GM21528 (cell line): ENCODE data around the gene PCSK5.
A peak's percentile ranks its signal among the peaks of the same experiment; 100 is the strongest.
"Not testable (repeated sequence)": the region's sequence is repeated elsewhere in the genome, so short reads cannot be mapped to it uniquely, and the experiment has no call there.

ENCODE experiments used
- ATAC-seq: cut with Tn5 transposase; IDR thresholded peaks from one replicate; pipeline ENCODE4 v1.9.1; 2021; ENCODE audit warnings: mild to moderate bottlenecking, moderate library complexity; ENCODE audit not compliant: unreplicated experiment, low FRiP score

The PCSK5 gene

DNA sequence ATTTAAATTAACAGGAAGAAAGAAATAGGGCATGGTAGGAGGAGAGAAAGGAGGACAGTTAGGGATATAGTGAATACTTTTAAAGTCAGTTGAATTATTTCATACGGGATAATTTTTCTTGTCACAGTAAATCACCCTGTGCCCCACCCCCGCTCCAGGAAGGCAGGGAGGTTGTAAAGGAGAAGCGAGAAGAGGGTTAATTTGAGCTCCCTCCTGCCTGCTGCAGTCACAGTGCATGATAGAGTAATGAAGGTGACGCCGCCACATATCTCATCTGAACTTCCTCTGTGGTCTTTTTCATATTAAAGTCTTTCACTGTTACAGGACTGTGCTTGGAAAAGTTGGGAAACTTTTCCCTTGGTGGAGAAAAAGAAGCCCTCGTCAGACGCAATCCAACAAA lies 896 bp upstream of the PCSK5 start:
- ATAC-seq = no peak

DNA sequence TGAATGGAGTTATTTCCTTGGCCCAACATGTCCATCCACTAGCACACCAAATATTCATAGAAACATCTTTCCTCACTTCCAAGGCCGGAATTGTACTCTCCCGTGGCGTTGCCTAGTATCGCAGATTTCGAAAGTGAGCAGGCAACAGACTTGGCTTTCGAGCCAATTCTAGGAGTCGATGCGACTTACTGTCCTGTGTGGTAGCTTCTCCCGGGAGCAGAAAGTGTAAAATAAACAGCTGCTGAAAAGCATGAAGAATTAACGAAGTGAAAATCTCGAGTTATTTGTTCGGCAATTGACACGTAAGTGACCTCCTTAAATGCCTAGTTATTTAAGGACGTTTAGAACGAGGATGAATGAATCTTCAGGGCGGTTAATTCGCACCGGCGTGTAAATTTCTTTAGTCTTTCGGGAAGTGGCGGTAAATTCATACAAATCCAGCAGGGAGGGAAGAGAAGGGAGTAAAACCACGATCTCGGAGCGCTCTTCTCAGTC lies 449 bp upstream of the PCSK5 start:
- peak; percentile 8 for ATAC-seq

DNA sequence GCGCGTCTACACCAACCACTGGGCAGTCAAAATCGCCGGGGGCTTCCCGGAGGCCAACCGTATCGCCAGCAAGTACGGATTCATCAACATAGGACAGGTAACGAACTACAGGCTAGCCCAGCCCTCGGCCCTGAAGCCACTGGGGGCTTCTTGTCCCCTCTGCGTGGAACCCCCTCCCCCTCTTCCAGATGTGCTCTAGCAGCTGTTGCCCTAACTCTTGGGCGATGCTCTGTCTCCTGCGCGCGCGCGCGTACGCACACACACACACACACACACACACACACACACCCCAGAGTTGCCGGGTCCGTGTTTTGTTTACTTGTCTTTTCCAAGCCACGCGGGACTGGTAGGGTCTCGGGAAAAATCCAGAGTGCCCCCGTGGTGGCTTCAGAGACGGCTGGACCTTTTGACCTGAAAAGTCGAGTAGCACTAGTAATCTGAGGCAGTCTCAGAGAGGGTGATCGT lies 836 bp downstream of the PCSK5 start:
- no peak for ATAC-seq

DNA sequence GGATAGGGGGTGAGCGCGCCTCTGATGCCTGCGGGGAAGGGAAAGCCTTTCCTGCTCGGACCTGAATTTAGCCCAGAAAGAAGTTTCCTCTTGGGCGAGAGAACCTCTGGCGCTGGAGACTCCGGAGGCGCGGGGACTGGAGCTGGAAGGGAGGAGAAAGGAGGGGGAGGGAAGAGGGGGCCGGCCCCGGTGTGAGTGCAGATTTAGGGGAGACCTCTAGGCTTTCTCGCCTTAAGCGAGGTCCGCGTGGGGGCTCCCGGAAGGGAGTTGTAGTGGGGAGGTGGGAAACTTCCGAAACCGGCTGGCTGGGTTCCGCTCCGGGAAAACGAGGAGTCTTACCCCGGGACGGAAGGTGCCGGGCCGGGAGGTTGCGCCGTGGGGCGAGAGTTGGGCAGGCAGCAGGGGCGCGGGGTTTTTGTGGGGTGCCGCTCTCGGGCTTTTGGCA lies 1.3 kb downstream of the PCSK5 start:
- ATAC-seq = no peak

DNA sequence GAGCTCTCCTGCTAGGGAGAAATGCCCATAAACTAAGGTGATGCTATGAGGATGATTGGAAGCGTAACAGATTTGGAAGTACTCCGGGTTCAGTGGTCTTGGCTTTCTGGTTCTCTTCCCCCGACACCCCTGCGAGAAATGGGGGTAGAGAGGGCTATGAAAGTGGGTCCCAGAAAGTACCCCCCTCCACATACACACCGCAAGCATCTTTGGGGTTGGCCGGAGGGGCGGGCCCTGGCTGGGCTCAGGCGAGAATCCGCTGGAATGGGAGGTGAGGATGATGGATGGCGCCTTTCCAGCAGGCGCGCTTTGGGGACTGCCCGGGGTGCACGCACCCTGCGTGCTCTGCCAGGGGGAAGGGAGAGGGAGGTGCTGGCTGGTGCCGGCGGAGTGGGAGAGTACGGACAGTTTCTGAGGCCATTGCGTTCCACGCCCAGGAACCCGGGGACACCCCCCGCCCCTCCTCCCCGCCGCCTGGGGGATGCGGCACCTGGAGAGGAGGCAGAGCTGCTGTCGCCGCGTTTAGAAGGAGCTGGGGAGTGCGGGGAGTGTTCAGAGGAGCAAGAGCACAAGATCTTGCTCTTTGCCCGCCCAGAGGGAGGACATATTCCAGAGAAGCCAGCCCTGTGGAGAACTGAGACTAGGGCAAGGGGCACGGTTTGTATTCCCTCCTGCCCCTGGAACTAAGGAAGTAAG lies 1.9 kb downstream of the PCSK5 start:
- no peak for ATAC-seq

DNA sequence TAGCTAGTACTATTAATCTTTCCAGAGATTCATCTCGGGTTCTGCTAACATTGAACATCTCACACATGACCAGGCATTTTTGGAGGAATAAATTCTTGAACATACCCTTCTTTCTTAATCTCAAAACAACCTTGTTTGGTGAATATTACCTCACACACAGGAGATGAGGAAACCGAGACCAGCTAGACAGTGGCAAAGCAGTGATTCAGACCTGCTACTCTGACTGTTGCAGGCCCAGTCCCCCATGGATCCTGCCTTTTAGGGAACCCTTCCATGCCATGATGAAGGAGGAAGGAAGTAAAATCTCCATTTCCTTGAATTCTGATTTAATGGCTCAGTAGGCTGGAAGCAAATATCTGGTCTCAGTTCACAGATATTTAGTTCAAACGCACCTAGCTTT lies 2.6 kb downstream of the PCSK5 start:
- no peak for ATAC-seq

DNA sequence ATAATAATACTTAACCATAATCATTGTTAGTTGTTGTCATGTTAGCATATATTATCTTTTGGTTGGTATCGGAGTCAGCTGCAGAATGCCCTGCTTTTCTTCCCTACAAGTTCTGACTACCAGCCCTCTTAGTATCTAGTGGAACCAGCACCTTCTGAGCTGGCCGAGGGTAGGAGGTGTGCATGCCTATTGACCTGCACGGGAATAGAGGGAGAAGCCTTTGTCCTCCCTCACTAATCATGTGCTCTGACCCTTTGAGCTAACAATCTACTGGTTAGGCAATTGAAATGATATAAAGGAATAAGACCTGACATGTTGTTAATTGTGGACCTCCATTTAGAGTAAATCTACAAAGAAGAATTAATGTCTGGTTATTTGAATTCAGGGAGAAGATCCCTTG lies 4.1 kb downstream of the PCSK5 start:
- no peak for ATAC-seq

DNA sequence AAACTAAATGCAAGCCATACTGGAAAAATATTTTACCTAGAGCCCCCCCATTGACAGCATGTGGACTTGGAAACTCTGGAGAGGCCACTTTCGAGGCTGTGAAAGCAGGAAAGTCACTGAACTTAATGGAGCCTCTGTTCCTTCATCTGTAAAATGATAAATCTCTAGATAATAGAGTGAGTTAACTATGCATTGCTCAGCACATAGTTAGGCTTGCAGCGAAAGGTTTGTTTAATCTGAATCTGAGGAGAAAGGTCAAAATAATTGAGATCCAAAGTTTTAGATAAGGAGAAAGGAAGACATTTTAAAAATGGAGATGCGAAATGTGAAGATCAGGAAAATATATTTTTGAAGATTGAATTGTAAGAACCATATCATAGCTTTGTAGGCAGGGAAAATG lies 4.6 kb downstream of the PCSK5 start:
- ATAC-seq = no peak

DNA sequence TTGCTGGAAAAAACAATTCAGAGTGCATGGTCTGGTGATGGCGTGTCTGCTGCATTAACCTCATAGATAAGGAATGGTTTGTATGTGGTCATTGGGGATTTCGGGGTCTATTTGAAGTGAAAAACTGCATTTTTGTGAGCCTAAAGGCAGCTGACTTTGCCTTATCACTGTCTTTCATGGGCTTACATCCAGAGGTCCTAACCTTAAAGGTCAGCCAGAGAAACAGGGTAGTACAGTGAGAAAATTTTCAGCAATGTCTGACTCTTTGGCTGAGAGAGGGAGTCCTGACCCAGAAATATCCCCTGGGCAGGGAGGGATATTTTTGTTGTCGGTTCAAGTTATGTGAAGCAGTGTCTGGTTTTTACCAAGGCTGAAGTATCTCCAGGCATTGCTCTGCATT lies 5.7 kb downstream of the PCSK5 start:
- ATAC-seq = no peak

DNA sequence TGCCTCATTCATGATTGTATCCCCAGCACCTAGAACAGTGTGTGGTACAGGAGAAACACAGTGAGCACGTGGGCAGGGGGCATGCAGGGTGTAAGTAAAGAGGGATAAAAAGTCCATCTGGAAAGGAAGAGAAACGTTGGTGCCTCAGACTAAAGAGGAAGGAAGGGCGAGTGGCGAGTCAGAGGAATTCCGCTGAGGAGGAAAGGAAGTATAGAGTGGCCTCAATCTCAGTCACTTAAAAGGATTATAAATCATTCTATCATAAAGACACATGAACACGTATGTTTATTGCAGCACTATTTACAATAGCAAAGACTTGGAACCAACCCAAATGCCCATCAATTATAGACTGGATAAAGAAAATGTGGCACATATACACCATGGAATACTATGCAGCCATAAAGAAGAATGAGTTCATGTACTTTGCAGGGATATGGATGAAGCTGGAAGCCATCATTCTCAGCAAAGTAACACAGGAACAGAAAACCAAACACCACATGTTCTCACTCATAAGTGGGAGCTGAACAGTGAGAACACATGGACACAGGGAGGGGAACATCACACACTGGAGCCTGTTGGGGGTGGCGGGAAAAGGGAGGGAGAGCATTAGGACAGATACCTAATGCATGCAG lies 10.5 kb downstream of the PCSK5 start:
- ATAC-seq = not testable (repeated sequence)

DNA sequence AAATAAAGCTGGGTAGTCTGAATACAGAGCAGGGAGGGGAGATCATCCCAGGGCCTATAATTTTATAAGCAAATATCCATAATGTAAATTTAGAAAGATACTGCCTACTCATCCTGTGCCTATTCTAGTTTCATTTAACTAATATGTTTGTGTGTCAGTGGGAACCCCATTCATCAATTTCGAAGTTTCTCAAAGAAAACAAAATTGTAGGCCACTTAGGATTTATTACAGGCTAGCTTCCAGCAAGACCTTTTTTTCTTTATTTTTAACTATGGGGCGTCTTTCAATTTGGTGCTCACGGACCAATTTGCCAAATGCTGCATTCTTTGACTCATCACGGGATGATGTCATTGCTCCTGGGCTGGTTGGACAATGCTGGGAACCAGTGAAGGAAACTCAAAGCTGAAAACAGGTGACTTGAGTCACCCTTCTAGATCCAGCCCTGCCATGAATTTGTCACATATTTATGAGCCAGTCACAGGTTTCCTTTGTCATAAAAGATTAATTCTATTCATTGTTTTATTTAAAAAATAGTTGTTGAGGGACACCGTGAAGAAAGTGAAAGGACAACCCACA lies 13.4 kb downstream of the PCSK5 start:
- no peak for ATAC-seq

DNA sequence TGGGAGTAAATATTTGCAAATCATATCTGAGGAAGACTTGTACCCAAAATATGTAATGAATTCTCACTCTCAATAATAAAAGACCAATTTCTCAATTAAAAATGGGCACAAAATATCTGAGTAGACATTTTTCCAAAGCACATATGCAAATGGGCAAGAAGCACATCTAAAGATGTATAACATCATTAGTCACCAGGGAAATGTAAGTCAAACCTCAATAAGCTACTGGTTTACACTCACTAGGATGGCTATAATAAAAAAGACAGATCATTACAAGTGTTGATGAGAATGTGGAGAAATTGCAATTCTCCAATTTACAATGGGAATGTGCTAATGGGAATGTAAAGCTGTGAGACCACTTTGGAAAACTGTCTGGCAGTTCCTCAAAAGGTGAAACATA lies 13.9 kb downstream of the PCSK5 start:
- ATAC-seq = no peak

DNA sequence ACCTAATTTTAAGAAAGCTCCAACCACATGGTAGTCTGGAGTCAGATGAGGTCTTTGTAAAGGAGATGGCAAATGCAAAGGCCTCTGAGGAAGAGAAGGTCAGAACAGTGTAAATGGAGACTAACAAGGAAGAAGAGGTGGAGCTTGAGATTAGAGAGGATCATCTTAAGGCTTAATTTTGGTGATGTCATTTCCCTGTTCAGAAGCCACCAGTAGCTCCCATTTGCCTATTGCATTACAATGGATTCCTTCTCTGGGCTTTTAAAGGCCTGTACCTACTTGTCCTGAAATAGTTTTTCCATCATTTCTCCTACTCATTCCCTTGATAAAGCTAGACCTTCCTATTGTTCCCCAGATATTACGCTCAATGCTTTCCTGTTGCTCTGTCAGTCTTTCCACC lies 16.1 kb downstream of the PCSK5 start:
- ATAC-seq = no peak

DNA sequence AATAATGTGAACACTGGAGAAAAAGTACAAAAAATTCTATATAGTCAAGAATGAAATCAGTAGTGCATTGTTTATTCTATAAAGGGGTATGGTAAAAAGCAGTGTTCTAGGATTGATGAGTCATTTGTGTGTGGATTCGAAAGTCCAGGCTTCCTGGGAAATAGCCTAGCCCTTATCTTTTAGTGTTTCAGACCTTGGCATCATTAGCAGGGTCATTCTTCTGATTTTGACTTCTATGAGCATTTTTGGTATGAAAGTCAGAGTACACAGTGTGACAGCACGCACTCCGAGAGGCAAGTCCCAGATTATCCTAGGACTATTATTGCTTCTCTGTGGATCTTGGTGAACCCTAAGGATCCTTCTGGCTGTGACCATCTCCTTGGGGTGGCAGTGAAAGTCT lies 16.9 kb downstream of the PCSK5 start:
- ATAC-seq = no peak

DNA sequence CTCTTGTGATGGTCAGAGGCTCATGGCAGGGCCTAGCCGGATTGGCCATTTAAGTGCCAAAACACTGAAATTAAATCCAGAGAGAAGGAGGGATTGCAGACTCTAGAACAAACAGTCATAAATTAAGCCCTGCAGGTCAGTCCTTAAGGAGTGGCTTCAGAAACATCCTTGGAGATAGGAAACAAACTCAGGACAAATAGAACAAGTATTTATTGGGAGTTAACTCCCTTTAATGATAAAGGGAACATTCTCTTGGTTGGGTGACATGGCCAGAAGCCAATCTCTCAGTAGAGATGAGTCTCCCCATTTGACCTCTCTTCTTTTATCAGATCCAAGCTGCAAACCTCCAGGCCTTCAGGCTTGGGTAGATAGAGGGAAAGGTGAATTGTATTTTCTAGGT lies 17.4 kb downstream of the PCSK5 start:
- no peak for ATAC-seq

DNA sequence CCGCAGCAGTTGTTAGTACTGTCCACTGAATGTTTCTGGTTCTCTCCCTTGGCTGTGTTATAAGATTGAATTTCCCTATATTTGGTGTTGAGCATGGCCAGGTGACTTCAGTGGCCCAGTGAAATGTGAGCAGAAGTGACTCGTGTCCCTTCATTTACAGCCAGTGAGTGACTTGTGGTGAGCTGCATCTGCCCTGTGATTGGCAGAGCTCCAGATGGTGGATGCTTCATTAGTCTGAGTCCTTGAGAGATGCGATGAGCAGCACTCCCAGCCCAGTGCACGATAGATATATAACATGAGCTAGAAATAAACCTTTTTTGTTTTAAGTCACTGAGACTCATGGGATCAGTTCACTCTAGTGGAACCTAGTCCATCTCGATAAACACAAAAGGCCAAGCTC lies 19.3 kb downstream of the PCSK5 start:
- ATAC-seq = no peak

DNA sequence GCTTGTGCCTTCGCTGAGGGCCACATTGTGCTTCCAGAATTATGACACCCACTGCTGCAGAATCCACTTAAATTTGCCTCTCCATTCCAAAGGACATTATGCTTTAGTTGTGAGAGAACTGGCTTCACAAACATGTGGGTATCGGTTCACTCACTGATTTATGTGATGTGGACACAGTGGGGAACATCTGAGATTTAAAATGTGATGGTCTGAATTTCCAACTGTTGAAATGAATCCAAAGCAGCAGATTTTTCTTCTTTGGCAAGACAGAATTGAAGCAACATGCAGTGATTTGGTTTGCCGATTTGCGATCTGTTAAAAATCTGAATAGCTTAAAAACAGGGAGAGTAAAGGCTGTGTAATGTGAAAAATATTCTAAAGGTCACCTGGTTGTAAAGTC lies 20.3 kb downstream of the PCSK5 start:
- no peak for ATAC-seq

DNA sequence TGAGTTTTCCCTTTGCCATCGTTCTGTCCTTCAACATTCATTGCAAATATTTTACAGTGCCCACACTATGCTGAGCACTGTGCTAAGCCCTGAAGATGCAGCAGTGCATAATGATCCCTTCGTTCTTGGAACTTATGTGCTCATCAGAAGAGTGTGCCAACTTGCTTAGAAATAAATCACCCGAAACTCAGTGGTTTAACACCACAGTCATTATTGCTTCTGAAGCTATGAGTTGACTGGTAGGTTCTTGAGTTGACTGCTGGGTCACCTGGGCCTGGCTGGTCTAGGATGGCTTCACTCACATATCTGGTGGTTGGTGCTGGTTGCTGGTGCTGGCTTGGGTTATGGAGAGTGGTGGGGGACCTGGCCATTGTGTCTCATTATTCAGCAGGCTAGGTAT lies 20.9 kb downstream of the PCSK5 start:
- no peak for ATAC-seq

DNA sequence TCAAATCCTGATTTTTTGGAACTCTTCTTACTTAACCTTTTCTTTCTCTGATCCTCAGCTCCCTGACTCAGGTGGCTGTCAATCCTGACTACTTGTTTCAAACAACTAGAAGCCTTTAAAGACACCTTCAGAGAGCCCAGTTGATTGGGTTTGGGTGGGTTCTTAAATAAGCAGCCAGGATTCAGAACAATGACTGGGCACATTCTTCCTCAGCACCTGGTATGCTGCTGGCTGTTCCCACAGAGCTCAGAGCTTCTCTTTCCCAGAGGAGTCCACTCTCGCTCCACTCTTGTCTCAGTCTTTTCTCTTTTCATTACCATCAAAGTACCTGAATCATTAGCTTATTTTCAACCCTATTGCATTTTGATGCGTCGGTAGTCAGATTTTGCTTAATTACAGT lies 22.5 kb downstream of the PCSK5 start:
- ATAC-seq = no peak

DNA sequence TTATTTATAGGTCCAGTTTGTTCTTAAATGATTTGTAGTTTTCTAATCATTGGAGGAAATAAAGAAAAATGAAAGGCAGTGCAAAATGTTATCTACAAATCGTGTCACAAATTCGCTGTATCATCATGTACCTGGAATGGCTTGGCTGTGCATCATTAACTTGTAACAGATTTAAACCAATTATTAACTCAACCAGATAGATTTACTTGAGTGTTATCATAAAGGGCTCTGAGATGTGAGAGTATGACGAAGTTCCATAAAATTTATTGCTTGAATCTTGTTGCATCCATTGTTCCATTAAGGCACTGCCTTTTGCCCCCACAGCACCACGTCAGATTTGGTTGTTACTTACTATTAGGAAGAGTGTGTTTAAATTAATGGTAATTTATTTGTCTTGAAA lies 23.5 kb downstream of the PCSK5 start:
- ATAC-seq = no peak

DNA sequence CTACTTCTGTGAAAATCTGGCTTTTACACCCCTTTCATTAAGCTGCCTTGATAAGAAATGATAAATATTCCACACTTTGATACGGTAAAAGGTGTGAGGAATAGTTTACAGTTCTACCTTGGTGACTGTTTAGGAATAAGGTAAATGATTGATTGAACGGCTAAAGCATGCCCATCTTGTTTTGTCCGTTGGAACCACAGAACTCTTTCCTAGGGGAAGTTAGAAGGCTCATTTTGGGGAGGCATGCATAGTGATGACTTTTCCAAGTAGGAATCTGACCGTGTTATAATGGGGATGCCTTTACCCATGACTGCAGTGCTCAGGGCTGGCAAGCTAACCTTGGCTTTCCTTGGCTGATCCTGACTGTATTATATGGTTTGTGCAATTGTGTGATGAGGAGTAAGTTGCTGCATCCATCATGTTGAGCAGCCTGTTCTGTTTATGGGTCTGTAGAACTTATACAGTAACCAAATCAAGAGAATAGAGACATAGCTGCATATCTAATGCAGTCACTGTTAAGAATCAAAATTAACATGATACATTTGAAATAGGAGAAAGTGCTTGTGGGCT lies 24.5 kb downstream of the PCSK5 start:
- ATAC-seq = no peak

DNA sequence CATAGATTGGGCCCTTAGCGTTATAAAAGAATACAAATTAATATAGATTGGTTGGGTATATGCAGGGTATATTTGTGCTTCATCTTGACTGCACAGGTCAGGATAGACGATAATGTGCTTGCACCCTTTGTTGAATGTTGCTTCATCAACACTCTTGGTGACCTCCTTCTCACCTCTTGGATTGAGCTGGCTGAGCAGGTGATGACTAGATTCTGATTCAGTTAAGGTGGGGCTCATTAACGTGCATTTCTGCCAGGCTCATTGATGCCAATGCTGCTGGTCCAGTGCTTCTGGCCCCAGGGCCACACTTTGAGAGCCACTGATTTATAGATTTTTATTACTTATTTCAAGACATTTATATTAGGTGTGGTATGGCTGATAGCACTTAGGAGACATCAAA lies 27.7 kb downstream of the PCSK5 start:
- no peak for ATAC-seq
